Kidney epithelial cell (primary cell): ENCODE results near the gene ZNF79. TPM values are rescaled to one million over a fixed set of nuclear protein-coding genes. Genes with fewer than 3 reads are reported as not detected.

ENCODE experiments used
- DNase-seq: peaks from one replicate; pipeline ENCODE4 v3.0.0-alpha.2; 2010; ENCODE audit warnings: low read depth
- H3K27me3 ChIP-seq: 2 replicates; pipeline ENCODE4 v1.6.0; 2011; ENCODE audit warnings: low read length; ENCODE audit not compliant: control insufficient read depth, insufficient read depth
- H3K36me3 ChIP-seq: 2 replicates; pipeline ENCODE4 v1.5.1; 2011; ENCODE audit warnings: low read length; ENCODE audit not compliant: control insufficient read depth, insufficient read depth
- H3K4me3 ChIP-seq: 2 replicates; pipeline ENCODE4 v1.5.1; 2011; ENCODE audit warnings: low read depth, mild to moderate bottlenecking, control low read depth, low read length
- CTCF ChIP-seq: IDR thresholded peaks from 2 replicates; pipeline ENCODE4 v1.5.1; 2011; ENCODE audit warnings: mild to moderate bottlenecking, moderate library complexity, low read length, control low read depth, inconsistent platforms; ENCODE audit not compliant: insufficient read depth, poor library complexity, severe bottlenecking
- total RNA-seq: library from RNA; depleted of rRNA; stranded (reverse); fragments of >200 nt; gene quantifications from 2 replicates; pipeline ENCODE4 v1.2.3, GENCODE V29; 2015

ZNF79 gene
- total RNA-seq, 1 donor from 2014 or later = 5.7 TPM

DNA sequence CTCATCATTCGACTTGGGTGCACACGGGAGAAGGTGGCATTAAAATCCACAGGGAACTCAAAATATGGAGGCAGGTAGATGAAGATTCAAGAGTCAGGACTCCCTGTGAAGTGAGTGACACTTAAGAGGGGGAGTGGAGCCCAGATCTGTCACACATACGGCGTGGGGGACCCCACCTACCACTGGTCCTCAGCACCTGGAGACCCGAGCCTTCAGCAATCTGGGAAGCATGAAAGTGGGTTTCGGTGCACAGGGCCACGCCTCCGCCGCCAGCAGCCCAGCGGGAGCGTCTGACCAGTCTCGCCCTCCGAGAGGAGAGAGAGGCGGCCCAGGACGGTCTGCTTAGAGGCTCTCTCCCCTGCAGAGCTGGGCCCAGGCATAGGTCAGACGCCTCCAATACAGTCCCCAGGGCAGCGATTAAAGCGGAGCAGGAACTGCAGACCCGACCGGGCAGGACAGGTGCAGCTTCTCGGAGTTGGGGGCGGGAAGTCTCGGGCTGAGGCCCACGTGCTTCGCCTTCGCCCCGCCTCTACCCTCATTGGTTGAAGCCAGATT is 27.9 kb upstream of the ZNF79 start:
- no peaks in the 10 kb centered on the region for H3K36me3 ChIP-seq

GRCh38 chr9:127396808-127397645 is 27.2 kb upstream of the ZNF79 start, which contains the start of gene SLC2A8:
Gene SLC2A8, plus strand, starts transcription at chr9:127397169. Its CDS starts 62 bp downstream, at chr9:127397231.
- Histone ChIP-seq H3K36me3 (no peaks in the 10 kb centered on the region), H3K4me3 (peak within 1 kb of the TSS; percentile 76), H3K27me3 (no peaks in the 10 kb centered on the region)
- peak; percentile 97 for DNase-seq
- no peak for TF ChIP-seq CTCF

More for the DNA sequence above, 27.9 kb upstream of the ZNF79 start:
- Histone ChIP-seq H3K27me3 (no peaks in the 10 kb centered on the region), H3K4me3 (peak overlapping the region; percentile 46)
- no peak for DNase-seq
- no peak for TF ChIP-seq CTCF

DNA sequence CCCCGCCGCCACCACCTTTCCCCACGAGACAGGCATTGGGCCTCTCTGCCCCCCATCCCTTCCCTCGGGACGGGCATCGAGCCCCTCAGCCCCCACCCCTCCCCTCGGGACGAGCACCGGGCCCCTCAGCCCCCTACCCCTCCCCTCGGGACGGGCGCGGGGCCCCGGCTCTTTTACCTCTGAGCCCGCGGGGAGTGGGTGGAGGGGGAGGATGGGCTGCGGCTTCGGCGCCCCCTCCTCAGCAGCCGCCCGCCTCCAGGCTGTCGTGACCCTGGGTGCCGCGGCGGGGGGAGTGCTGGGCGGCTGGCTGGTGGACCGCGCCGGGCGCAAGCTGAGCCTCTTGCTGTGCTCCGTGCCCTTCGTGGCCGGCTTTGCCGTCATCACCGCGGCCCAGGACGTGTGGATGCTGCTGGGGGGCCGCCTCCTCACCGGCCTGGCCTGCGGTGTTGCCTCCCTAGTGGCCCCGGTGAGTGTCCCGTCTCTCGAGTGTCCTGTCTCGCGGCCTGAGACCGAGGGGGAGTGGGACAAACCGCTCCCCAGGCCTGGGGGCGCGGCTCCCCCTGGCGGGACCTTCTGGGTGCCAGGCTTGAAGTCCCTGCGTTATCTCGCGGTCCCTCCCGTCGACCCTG is 26.4 kb upstream of the ZNF79 start:
- H3K36me3 ChIP-seq = no peaks in the 10 kb centered on the region
- no peaks in the 10 kb centered on the region for H3K27me3 ChIP-seq
- peak; percentile 83 for TF ChIP-seq CTCF
- no peak for DNase-seq
- peak overlapping the region; percentile 76 for H3K4me3 ChIP-seq

DNA sequence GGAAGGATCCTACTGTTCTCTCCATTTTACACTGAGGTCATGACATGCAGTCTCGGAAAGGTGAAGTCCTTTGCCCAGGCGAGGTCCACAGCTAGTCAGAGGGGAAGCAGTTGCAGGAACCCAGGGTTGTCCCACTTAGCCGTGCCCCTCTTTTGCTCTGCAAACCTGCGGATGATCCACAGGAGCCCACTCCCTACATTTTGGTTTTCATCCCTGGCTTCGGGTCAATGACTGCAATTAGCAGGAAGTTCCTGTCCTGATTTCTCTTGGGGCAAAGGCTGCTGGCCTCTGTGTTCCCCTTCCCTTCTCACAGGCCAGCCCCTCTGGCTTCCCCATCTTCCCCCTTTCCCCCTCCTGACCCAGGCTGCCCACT is 25.9 kb upstream of the ZNF79 start:
- no peak for DNase-seq
- H3K4me3 ChIP-seq = peak overlapping the region; percentile 76
- TF ChIP-seq CTCF = no peak
- no peaks in the 10 kb centered on the region for H3K36me3 ChIP-seq
- no peaks in the 10 kb centered on the region for H3K27me3 ChIP-seq

DNA sequence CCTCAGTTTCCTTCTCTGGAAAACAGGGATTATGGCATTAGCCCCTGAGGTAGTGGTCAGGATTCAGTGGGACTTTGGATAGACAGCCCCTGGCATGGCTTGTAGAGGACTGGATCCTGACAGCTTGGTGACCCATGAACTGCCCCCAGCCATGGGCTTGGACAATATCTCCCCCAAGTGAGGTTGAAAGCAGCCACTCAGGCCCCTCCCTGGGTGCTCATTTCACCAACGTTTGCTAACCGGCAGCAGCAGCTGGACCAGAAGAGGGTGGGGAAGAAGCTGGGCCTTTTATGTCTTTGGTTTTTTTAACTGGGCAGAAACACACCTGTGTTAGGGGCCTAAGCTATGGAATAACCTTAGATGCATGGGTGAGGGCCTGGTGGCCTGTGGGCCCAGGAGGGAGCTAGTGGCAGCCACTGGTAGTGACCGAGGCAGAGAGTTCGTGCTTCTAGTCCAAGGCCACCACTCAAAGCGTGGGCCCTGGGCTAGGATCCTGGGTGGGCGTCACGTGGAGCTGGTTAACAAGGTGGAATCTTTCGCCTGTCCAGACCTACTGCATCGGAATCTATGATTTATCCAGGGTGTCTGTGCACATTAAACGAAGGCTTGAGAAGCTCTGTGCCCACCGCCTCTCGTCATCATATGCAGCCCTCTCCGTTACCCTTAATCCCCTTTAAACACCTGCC is 25.3 kb upstream of the ZNF79 start:
- Histone ChIP-seq H3K4me3 (no peak overlapping the region), H3K36me3 (no peaks in the 10 kb centered on the region), H3K27me3 (no peaks in the 10 kb centered on the region)
- no peak for DNase-seq
- TF ChIP-seq CTCF = no peak
